Measurements from ENCODE around the gene NONO. TPM values are rescaled to one million over a fixed set of nuclear protein-coding genes. Genes with fewer than 3 reads are reported as not detected.
A peak's percentile ranks its signal among the peaks of the same experiment; 100 is the strongest.
"Not testable (repeated sequence)": the region's sequence is repeated elsewhere in the genome, so short reads cannot be mapped to it uniquely, and the experiment has no call there.

The NONO gene
- total and polyA plus RNA-seq, 3 donors from 2014 or later: 174 to 262 (median 203) TPM

- no peaks in the 10 kb centered on the region for H3K9me3 ChIP-seq
- intact Hi-C loops (cut with DNase I; ENCODE audit: low total_unique reads): no loop called here
- DNase-seq: no peak
- peak overlapping the region in 1 of 2 donors; percentile 10 for H3K4me3 ChIP-seq
- no peak for TF ChIP-seq CTCF (IDR thresholded peaks at IDR 0.05)
- TF ChIP-seq POLR2A (IDR thresholded peaks at IDR 0.05): no peak
- no peaks in the 10 kb centered on the region for H3K36me3 ChIP-seq (ENCODE audit: low read depth, missing control alignments)
- 51 to 67% methylated on average over 4 to 5 of the region's 5 CpGs for WGBS, 2 donors
- H3K27me3 ChIP-seq: no peaks in the 10 kb centered on the region
- peak overlapping the region in 1 of 2 donors; percentile 75 for H3K27ac ChIP-seq
- H3K4me1 ChIP-seq: peaks cover 2% of the 10 kb centered on the region
These were observed 19.2 kb downstream of the NONO start for GRCh38 chrX:71302461-71303213.

GRCh38 chrX:71304561-71304960, 21.1 kb downstream of the NONO start:
- Histone ChIP-seq H3K36me3 (ENCODE audit: low read depth, missing control alignments) (no peaks in the 10 kb centered on the region), H3K27me3 (no peaks in the 10 kb centered on the region), H3K4me3 (no peak overlapping the region), H3K4me1 (no peaks in the 10 kb centered on the region), H3K27ac (no peak overlapping the region), H3K9me3 (no peaks in the 10 kb centered on the region)
- intact Hi-C loops (cut with DNase I; ENCODE audit: low total_unique reads): no loop called here
- 88 to 100% methylated on average over 2 of the region's 2 CpGs for WGBS, 2 donors
- TF ChIP-seq POLR2A (IDR thresholded peaks at IDR 0.05) (no peak), CTCF (IDR thresholded peaks at IDR 0.05) (no peak)
- DNase-seq: no peak

- intact Hi-C loops (cut with DNase I; ENCODE audit: low total_unique reads): no loop called here
- Histone ChIP-seq H3K27me3 (no peaks in the 10 kb centered on the region), H3K9me3 (no peaks in the 10 kb centered on the region), H3K27ac (no peak overlapping the region), H3K4me3 (no peak overlapping the region), H3K4me1 (no peaks in the 10 kb centered on the region), H3K36me3 (ENCODE audit: low read depth, missing control alignments) (no peaks in the 10 kb centered on the region)
- no peak for DNase-seq
- TF ChIP-seq CTCF (IDR thresholded peaks at IDR 0.05): no peak
- TF ChIP-seq POLR2A (IDR thresholded peaks at IDR 0.05): no peak
- WGBS, 2 donors: 88% methylated on average over 7 of the region's 7 CpGs
These were observed 32.5 kb downstream of the NONO start for GRCh38 chrX:71315917-71316316.

GRCh38 chrX:71316959-71317358, 33.5 kb downstream of the NONO start:
- H3K27me3 ChIP-seq; intact Hi-C loops (cut with DNase I; ENCODE audit: low total_unique reads); H3K27ac ChIP-seq; H3K36me3 ChIP-seq (ENCODE audit: low read depth, missing control alignments); DNase-seq; H3K9me3 ChIP-seq; H3K4me3 ChIP-seq; H3K4me1 ChIP-seq: not testable (repeated sequence)
- 55% methylated on average over 1 of the region's 1 CpG; no CpG with 5 or more reads in 1 of the 2 donors for WGBS, 2 donors

GRCh38 chrX:71320126-71320525, 36.7 kb downstream of the NONO start:
- Histone ChIP-seq H3K4me3 (no peak overlapping the region), H3K27me3 (no peaks in the 10 kb centered on the region), H3K27ac (no peak overlapping the region), H3K9me3 (no peaks in the 10 kb centered on the region), H3K4me1 (no peaks in the 10 kb centered on the region), H3K36me3 (ENCODE audit: low read depth, missing control alignments) (no peaks in the 10 kb centered on the region)
- DNase-seq: no peak
- TF ChIP-seq CTCF (IDR thresholded peaks at IDR 0.05): no peak
- no peak for TF ChIP-seq POLR2A (IDR thresholded peaks at IDR 0.05)
- intact Hi-C loops (cut with DNase I; ENCODE audit: low total_unique reads): no loop called here
- 85 to 95% methylated on average over 1 of the region's 1 CpG for WGBS, 2 donors

Data from testis (tissue), 3 donors.